GM12874 (cell line): ENCODE results near the gene TRIP13.

Source experiments
- TF ChIP-seq, protein P1 (sequence below): IDR thresholded peaks from 2 replicates; pipeline ENCODE4 v1.5.1; 2011; ENCODE audit warnings: low read depth, mild to moderate bottlenecking, control low read depth, low read length, moderate library complexity; ENCODE audit not compliant: insufficient read depth

TRIP13 gene

GRCh38 chr5:923281-923873, 30.7 kb downstream of the TRIP13 start:
- TF ChIP-seq, protein P1, sequence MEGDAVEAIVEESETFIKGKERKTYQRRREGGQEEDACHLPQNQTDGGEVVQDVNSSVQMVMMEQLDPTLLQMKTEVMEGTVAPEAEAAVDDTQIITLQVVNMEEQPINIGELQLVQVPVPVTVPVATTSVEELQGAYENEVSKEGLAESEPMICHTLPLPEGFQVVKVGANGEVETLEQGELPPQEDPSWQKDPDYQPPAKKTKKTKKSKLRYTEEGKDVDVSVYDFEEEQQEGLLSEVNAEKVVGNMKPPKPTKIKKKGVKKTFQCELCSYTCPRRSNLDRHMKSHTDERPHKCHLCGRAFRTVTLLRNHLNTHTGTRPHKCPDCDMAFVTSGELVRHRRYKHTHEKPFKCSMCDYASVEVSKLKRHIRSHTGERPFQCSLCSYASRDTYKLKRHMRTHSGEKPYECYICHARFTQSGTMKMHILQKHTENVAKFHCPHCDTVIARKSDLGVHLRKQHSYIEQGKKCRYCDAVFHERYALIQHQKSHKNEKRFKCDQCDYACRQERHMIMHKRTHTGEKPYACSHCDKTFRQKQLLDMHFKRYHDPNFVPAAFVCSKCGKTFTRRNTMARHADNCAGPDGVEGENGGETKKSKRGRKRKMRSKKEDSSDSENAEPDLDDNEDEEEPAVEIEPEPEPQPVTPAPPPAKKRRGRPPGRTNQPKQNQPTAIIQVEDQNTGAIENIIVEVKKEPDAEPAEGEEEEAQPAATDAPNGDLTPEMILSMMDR = peak; percentile 98

- TF ChIP-seq, protein P1 = peak; percentile 59
These were observed 33.9 kb downstream of the TRIP13 start for GRCh38 chr5:926417-927171.

GRCh38 chr5:927172-928015, 34.7 kb downstream of the TRIP13 start:
- TF ChIP-seq, protein P1 = no peak

DNA sequence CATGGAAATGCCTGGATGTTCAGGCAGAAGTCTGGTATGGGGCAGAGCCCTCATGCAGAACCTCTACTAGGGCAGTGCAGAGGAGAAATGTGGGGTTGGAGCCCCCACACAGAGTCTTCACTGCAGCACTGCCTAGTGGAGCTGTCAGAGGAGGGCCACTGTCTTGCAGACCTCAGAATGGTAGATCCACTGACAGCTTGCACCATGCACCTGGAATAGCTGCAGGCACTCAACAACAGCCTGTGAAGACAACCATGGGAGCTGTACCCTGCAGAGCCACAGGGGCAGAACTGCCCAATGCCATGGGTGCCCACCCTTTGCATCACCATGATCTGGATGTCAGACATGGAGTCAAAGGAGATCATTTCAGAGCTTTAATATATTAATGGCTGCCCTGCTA, 36.9 kb downstream of the TRIP13 start:
- TF ChIP-seq, protein P1 = no peak

DNA sequence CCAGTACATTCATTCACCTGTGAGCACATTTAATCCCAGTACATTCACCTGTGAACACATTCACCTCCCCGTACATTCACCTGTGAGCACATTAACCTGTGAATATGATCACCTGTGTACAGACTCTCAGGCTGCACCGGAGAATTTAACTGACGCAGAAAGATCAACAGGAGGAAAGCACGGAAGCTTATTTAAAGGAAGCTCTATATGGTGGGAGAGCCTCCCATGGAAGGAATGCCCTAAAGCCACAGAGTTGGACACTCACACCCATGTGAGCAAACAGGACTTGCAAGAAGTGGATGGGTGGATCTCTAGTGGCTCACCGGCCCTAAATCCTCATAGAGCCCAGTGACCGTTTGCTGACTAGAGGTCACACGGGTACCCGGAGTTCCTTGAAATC, 38.2 kb downstream of the TRIP13 start:
- TF ChIP-seq, protein P1 = no peak

GRCh38 chr5:931570-932145, 39.0 kb downstream of the TRIP13 start:
- TF ChIP-seq, protein P1 = no peak

DNA sequence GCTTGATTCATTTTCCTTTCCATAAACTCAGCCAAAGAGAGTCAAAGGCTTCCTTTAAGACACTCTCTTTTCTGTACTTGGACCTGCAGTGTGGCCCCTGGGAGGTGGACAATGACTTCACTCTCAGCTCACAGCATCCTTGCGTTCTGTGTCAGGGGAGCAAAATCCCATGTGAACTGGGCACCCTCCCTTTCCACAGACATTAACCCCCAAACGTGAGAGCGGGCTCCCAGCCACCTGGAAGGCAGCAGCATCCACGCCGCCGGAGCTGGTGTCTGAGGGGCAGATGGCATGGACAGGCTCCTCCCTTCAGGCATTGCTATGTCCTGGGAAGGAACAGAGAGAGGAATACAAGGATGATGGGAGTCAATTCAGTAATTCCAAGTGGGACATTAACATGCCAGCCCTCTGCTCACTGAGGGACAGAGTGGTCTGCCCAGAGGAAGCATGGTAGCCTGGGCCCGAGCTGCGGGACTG, 39.5 kb downstream of the TRIP13 start:
- TF ChIP-seq, protein P1 = no peak
